D341Med (cell line): ENCODE measurements around the gene PTCD2.
"Not testable (repeated sequence)": the region's sequence is repeated elsewhere in the genome, so short reads cannot be mapped to it uniquely, and the experiment has no call there.

Source experiments
- DNase-seq: peaks from one replicate; pipeline ENCODE4 v3.0.0; 2012; ENCODE audit warnings: low spot score

The PTCD2 gene

DNA sequence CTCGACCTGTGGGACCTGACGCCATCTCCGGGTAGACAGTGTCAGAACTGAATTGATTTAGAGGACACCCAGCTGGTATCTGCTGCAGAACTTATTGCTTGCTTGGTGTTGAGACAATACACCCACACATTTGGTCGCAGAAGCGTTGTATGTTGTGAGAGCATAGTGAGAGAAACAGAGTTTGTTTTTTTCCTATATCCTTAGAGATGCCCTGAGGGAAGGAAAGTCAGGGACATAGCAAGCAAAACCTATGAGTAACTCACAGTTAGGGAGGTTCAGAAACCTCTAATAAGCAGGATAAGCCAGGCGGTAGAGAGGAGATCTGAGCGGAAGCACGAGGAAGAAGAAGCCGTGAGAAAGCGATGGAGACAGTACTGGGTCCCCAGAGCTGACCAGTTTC, 59.8 kb downstream of the PTCD2 start:
- no peak for DNase-seq

DNA sequence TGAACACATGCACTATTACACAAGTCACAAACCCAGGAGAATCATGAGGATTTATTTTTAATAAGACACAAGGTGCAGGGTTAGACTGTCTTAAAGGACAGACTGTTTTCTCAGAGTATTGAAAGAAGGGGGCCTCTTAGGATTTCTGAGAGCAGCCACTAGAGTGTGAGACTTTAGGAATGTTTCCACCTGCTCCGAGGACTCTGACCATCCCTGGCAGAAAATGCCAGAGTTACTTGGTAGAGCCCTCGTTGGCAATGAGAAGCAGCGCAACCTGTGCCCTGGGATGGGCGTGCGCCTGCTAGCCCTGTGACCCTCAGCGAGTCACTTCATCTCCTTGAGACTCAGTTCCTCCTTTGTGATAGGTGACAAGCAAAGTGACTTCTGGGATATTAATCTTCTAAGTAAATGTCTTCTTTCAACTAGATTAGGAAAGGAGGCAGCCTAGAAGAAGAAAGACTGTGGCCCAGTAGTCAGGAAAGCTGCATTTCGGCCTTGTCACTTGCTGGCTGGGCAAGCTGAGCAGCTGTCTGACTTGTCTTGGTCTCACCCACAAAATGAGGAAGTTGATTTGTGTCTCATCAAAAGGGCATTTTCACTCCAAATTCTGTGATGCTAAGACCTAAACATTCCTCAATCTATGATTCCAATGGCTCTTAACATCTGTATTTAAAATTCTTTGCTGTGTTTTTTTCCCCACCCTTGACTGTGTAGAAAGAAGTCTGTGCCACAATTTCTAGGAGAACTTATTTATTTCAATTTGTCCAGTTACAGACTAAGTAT, 60.5 kb downstream of the PTCD2 start:
- no peak for DNase-seq

DNA sequence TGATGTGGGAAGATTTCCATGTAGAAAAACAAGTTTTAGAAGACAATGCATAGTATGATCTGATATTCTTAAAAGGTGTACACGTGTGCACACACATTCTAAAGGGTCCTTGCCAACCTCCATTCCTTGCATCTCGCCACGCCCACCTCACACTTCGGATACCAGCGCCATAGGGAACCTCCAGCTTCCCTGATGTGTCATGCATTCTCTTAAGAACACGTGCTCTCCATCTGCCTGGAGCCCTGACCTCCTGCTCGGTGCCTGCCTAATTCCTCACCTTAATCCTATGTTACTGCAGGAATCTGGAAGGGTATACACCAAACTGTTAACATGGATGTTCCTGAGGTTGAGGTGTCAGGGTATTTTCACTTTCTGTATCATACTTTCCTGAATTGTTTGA, 63.1 kb downstream of the PTCD2 start:
- no peak for DNase-seq

DNA sequence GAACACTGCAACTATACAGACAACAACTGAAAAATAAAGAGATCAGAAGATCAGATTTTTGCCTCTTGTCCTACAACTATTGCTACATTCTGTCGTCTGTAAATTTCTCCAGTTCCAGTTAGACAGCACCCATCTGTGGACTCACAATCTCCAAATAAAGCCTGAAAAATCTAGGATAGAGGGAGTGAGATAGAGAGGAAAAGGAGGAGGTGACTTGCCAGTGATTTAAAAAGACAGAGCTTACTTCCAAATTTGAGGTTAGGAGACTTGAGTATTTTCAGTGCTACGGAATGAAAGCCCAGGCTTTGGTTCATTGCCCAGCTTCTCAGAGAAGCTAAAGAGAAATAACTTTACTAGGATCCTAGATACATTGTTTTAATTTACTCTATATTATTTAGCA, 63.6 kb downstream of the PTCD2 start:
- no peak for DNase-seq

DNA sequence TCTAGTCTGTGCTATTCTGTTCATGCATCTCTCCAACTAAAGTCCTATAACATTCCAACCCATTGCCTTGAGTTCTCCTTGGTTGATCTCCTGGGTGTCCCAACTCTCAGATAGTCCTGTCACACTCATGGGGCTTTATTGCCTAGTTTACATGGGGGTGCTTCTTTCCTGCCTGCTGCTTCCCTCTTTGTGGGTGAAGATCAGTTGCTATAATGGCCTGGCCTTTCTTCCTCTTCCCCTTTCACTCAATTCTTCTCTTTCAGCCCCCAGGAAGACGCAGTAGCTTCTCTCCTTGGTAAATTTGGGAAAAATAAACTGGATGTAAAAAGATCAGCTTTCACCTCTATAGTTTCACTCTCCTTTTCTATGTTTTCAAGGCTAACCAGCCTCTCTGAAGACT, 66.5 kb downstream of the PTCD2 start:
- no peak for DNase-seq

DNA sequence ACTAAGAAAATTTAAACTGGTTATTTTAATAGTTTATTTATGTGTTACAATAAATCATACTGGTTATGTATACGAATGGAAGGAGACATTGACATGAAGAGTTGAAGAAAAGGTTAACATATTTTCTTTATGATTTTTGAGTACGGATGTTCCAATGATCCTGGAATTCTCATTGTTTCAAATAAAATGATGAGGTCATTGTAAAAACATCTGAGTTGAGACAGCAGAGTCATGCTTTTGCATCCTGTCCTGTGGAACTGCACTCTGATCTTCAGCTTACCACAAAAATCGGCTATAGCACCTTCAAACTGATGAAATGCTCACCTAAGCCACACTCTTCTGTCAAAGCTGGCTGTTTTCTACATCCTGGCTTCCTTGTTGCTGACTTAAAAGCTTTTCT, 67.8 kb downstream of the PTCD2 start:
- DNase-seq, result no peak

DNA sequence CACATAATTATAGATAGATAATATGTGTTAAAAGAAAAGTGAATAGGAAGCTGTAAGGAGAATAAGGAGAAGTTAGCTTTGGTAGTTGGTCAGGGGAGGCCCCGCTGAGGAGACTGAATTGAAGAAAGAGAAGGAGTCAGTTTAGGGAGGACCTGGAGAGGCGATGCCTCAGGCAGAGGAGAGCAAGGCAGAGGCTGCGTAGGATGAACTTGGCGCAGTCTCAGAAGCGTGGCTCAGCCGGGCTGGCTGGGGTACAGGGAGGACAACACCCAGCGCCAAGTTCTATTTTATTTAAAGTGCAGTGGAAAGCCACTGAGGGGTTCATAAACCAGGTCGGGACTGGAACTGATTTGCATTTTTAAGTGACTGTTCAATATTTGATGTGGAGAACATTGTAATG, 68.5 kb downstream of the PTCD2 start:
- no peak for DNase-seq

DNA sequence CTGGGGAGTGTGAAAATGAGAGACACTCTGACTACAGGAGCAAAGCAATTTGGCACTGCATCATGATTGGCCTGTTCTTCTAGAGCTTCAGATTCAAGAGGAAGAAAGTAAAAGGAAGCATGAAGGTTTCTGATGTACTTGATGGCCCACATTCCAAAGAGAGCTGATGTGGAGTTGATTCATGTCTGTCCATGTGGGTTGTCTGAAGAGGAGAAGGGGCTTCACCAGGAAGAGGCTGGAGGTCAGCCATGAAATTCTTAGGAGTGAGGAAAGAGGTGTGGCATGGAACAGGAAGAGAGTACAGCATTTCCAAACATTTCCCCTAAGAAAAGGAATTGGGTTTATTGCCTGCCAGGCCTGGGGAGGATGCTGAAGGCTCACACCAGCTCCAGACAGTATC, 70.7 kb downstream of the PTCD2 start:
- peak; percentile 37 for DNase-seq

DNA sequence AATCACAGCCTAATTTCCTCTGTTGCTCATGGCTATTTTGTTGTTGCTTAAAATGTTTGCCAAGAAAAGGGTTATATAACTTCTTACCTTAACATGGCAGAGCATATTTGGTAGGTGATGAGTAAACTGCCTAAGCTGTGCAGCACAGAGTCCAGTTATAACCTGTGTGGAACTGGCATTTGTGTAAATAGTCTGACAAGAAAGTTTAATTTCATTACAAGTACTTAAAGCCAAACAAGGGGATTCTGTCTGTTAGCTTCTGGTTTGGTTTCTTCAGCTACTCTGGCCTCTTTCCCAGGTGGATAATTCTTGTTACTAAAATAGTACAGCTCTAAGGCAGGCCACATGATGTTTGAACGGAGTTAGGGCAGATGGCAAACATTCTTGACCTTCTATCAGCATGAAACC, 72.2 kb downstream of the PTCD2 start:
- DNase-seq, result no peak

DNA sequence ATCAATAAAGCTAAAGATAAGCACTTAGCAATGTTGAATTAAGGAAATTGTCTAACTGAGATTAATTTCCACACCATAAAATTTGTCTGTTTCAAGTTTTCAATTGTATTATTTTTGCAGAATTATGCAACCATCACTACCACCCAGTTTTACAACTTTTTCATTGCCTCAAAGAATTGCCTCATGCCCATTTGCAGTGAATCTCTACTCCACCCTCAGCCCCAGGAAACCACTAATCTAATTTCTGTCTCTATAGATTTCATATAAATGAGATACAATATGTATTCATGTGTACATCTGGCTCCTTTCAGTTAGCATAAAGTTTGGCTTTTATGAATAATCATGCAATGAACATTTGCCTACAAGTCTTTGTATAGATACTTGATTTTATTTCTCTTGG, 72.9 kb downstream of the PTCD2 start:
- no peak for DNase-seq

DNA sequence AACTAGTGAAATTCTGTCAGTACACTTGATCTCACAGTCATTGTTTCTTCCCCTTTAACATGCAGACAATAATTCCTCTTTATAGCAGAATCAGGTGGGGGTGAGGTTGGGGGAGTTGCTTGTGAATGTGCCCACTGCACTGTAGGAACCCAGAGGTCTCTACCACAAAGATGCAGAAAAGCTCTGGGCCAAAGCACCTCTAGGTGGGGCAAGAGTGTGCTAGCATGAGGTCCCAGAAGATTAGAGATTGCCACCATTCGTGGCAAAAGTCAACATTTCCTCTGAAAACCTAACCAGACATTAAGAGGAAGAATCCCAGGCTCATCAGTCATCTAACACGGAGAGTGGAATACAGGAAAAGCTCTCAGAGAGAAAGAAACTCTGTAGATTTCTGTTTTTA, 74.5 kb downstream of the PTCD2 start:
- peak; percentile 37 for DNase-seq

DNA sequence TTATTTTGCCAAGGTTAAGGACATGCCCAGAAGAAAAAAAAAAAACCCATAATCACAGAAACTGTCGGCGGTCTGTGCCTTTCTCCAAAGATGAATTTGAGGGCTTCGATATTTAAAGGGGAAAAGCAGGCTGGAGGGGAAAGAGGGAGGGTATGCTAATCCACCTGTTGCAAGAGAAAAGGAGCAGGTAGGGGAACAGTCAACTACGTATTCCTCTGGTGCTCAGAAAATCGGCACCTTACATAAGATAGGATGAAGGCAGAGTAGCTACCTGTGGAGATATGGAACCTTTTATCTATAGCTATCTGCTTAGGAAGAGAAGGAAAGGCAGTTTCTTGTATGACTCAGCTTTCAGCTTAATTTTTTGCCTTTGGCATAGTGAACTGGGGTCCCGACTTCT, 77.7 kb downstream of the PTCD2 start:
- DNase-seq, result no peak

DNA sequence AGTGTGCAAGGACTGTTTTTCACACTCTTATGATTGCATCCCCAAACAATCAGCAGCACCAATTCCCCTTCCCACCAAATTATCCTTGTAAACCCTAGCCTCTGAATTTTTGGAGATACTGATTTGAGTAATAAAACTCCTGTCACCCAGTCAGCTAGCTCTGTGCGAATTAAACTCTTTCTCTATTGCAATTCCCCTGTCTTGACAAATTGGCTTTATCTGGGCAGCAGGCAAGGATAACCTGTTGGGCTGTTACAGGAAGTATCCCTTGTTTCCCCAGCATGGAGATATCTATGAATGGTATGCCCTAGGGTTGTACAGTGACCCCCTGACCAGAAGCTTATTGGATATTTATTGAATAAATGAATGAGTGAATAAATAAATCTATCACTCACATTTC, 80.8 kb downstream of the PTCD2 start:
- no peak for DNase-seq

DNA sequence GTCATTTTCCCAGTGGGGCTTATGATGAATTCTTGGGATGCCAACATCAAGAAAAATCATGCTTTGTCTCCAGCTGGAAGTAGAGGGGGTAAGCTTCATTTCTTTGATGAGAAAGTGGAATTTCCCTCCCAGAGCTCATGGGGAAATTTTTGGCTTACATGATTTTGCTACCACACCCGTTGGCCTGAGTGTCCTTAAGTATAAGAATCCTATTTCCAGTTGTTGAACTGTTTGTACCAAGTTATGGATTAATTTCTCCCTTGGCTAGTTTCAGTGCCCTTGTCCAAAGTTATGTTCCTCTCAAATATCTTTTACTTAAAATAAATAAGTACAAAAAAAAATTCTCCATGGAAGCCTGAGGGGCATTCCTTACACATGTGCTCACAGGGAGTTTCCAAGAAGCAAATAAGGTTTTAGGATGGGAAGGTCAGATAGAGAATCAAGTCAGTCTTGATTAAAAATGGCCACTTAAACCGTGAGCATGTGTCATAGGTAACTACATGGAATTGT, 82.3 kb downstream of the PTCD2 start:
- no peak for DNase-seq

DNA sequence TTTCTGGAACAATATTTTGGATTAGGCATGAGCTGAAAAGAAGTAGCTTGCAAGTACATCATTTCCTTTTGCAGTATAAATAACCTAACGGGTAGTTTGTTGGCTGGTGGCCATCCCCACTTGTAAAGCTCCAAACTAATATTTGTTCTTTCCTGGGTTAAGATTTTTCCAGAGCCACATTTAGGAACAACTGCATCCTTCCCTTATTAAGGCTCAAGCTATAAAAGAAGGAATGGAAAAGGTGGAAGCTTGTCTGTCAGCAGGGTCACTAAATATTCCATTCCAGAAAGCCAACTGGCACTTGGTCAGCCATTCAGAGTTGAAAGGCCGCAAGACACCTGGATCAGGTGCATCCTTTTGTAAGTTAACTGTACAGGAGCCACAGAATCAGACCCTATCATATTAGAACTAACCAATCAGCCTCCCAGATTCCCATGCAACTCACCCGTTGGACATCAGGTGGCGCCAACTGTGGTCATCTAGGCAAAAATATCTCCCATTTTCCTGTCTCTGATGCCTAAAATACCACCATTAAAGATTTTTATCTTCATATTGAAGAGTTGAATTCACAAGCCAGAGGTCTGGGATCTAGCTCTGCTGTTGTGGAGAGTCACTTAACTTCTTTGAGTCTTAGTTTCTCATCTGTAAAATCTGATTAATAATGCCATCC, 82.9 kb downstream of the PTCD2 start:
- no peak for DNase-seq

DNA sequence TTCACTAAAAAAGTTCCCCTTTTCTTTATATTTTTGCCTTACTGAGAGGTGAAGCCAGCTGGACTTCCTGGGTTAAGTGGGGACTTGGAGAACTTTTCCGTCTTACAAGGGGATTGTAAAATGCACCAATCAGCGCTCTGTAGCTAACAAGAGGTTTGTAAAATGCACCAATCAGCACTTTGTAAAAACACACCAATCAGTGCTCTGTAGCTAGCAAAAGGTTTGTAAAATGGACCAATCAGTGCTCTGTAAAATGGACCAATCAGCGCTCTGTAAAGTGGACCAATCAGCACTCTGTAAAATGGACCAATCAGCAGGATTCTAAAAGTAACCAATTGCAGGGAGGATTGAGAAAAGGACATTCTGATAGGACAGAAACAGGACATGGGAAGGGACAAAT, 84.6 kb downstream of the PTCD2 start:
- not testable (repeated sequence) for DNase-seq

DNA sequence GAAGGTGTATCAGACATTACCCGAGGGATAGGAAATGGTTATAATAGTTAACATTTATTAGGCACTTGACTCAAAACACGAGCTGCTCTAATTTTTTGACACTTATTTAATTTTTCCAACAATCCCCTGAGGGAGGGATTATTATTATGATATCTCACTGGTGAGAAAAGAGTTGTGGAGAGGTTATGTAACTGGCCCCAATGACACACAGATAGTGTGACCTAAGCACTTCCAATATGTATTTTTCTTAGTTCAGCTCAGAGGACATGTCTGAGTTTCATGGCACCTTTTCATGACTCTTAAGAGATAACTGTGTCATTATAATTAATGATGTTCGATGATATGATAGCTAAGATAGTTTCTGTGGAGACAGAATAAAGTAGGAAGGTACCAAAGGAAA, 86.9 kb downstream of the PTCD2 start:
- no peak for DNase-seq

DNA sequence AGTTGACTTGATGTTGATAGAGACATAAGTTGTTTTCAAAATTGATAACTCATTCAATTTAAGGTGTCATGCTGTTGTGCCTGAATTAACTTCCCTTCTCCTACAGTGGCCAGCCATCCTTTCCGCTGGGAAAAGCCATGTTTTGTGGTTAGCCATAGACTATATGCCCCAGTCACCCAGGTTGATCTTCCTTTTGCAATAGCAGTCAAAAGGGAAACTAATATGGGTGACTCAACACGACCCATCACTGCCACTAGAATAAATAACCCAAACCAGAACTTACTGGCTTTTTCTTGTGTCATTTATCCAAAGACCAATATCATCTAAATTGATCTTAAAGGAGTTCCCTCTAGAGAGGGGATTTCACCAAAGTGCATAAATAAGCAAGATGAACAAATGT, 87.4 kb downstream of the PTCD2 start:
- DNase-seq, result no peak

DNA sequence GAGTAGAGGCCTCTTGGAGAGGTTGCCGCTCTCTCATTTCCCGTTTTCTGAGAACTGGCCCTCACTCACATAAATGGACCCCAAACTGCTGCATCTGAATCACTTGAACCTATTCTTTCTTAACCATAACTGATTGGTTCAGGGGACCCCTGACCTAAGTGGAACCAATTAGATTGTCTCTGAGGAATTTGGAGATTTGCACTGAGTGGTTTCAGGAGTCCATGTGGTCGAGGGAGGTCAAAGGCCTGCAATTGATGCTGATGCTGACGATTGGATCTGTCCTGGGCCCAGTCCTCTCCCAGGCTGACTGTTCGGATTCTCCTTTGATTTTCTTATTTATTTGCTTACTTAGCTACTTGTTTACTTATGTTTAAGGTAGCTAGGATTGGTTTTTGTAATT, 88.0 kb downstream of the PTCD2 start:
- DNase-seq, result no peak

DNA sequence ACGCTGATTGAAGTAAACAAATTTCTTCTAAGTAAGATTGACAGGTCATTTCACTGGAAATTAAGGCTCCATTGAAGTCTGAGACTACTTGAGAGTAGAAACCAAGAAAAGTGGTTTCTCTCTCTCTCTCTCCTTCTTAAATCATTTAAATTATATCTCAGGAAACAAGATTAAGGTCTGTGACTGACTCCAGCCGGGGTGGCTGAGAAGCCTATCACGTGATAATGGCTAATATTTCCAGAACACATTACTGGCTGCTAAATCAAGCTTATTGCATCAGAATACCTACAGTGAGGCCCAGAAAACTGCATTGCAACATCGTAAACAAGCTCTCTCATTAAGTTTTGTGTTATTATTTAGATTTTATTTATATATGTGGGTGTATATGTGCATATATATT, 88.4 kb downstream of the PTCD2 start:
- DNase-seq, result no peak

DNA sequence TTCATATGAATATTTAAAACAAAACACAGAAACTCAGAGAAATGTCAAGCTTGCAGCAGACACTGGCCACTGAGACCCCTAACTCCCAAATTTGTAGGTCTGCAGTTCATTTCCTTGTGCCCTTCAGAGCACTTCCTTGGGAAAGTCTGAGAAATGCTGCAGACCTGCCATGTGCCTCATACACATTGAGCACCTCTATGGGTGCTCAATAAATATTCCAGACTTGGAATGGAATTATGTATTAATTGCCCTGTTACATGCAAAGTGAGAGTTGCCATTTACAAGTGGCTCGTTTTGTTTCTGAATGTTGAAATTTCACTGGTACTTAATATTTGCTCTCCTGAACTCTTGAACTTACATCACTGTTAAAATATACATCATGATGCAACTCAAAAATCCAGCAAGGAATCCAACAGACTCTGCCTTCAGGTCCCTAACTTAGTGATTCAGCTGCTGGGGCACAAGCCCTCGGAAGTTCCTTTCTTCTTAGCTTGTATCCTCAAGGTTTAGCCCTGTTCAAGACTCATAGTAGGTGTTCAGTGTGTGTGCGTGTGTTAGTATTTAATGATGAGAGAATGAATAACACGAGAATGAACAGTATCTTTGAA, 90.6 kb downstream of the PTCD2 start:
- no peak for DNase-seq

DNA sequence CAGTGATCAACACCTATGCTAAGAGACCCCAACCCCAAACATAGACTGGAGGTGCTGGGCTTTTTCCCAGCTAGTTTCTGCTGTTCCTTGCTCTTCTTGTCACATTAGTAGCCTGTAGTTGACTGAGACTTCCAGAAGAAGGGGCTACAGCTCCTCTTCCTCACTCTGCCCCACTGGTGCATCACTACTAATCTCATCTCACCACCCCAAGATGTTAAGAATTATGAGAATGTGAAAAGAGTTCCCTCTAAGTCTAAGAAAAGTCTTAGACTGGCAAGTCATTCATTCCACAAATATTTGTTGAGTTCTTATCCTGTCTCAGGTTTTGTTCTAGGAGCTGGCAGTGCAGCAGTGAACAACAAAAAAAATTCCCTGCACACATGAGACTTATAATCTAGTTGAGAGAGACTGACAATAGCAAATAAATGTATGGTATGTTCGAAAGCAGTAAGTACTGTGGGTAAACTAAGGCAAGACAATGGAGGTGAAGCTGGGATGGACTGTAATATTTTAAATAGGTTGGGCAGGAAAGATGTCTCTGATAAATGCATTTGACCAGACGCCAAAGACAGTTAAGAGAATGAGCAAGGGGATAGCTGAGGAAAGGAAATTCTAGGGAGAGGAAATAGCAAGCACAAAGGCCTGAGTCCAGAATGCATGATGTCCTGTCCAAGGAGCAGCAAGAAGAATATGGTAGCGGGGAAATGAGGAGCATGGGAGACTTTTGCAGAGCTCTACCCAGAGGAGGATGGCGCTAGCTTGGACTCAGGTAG, 92.3 kb downstream of the PTCD2 start:
- DNase-seq, result no peak
